ENCODE data around the gene ARMH4. TPM values are rescaled to one million over a fixed set of nuclear protein-coding genes. Genes with fewer than 3 reads are reported as not detected.

ARMH4 gene
- polyA plus RNA-seq, 3 donors, result 0.07 TPM; not detected in 2

- no peak overlapping the region for H3K4me2 ChIP-seq (replicated peaks; ENCODE audit: extremely low read depth, low read length, poor library complexity, severe bottlenecking)
- Mint-ChIP-seq H3K4me1 (no peaks in the 10 kb centered on the region), H3K27me3 (ENCODE audit: low read depth in 3 of 3) (peaks cover 0 to 1% (median 0%) of the 10 kb centered on the region in 3 donors), H3K9me3 (peaks cover 0 to 6% (median 1%) of the 10 kb centered on the region in 7 donors), H3K4me3 (no peak overlapping the region), H3K36me3 (no peaks in the 10 kb centered on the region), H3K27ac (no peak overlapping the region)
- H3K27me3 ChIP-seq (ENCODE audit: control insufficient read depth in 2 of 2, insufficient read depth in 2 of 2, low read length in 2 of 2), result no peaks in the 10 kb centered on the region
- H3K9ac ChIP-seq (ENCODE audit: insufficient read depth, low read length, poor library complexity, severe bottlenecking), result no peak overlapping the region
- H3K36me3 ChIP-seq (replicated peaks in 1 of 2; ENCODE audit: control insufficient read depth in 1 of 2, insufficient read depth in 2 of 2, low read length in 2 of 2), result no peaks in the 10 kb centered on the region
- no peaks in the 10 kb centered on the region for H3K79me2 ChIP-seq (ENCODE audit: insufficient read depth, low read length)
- no peak for TF ChIP-seq CTCF (IDR thresholded peaks at IDR 0.05)
- no peaks in the 10 kb centered on the region for H4K20me1 ChIP-seq (ENCODE audit: insufficient read depth, low read length)
- no peak overlapping the region for H3K27ac ChIP-seq (ENCODE audit: low read depth in 1 of 2, low read length in 2 of 2)
- H3K4me1 ChIP-seq (ENCODE audit: control insufficient read depth in 1 of 2, insufficient read depth in 2 of 2, low read length in 2 of 2), result no peaks in the 10 kb centered on the region
- no peak for DNase-seq
- intact Hi-C loops (cut with micrococcal nuclease), result no loop called here
- no CpG with 5 or more reads among the region's 3 CpGs for WGBS (ENCODE audit: insufficient coverage)
- H2AFZ ChIP-seq (ENCODE audit: insufficient read depth, low read depth, low read length, poor library complexity, severe bottlenecking), result no peak overlapping the region
- no peaks in the 10 kb centered on the region for H3K9me3 ChIP-seq (replicated peaks in 1 of 2; ENCODE audit: control insufficient read depth in 1 of 2, insufficient read depth in 1 of 2, low read length in 2 of 2)
- H3K4me3 ChIP-seq (replicated peaks in 1 of 3; ENCODE audit: low read depth in 2 of 3, low read length in 3 of 3), result no peak overlapping the region
Observed at GRCh38 chr14:58054100-58054499, 97.9 kb downstream of the ARMH4 start.

GRCh38 chr14:58048219-58048618, 103.8 kb downstream of the ARMH4 start:
- Mint-ChIP-seq H3K36me3 (no peaks in the 10 kb centered on the region), H3K4me3 (no peak overlapping the region), H3K4me1 (no peaks in the 10 kb centered on the region), H3K27me3 (ENCODE audit: low read depth in 3 of 3) (no peaks in the 10 kb centered on the region), H3K9me3 (peaks cover 0 to 9% (median 4%) of the 10 kb centered on the region in 7 donors), H3K27ac (no peak overlapping the region)
- Histone ChIP-seq H3K79me2 (ENCODE audit: insufficient read depth, low read length) (no peaks in the 10 kb centered on the region), H3K4me2 (replicated peaks; ENCODE audit: extremely low read depth, low read length, poor library complexity, severe bottlenecking) (no peak overlapping the region), H3K27ac (ENCODE audit: low read depth in 1 of 2, low read length in 2 of 2) (no peak overlapping the region), H4K20me1 (ENCODE audit: insufficient read depth, low read length) (no peaks in the 10 kb centered on the region), H2AFZ (ENCODE audit: insufficient read depth, low read depth, low read length, poor library complexity, severe bottlenecking) (no peak overlapping the region), H3K36me3 (replicated peaks in 1 of 2; ENCODE audit: control insufficient read depth in 1 of 2, insufficient read depth in 2 of 2, low read length in 2 of 2) (no peaks in the 10 kb centered on the region), H3K27me3 (ENCODE audit: control insufficient read depth in 2 of 2, insufficient read depth in 2 of 2, low read length in 2 of 2) (no peaks in the 10 kb centered on the region), H3K4me1 (ENCODE audit: control insufficient read depth in 1 of 2, insufficient read depth in 2 of 2, low read length in 2 of 2) (no peaks in the 10 kb centered on the region), H3K9ac (ENCODE audit: insufficient read depth, low read length, poor library complexity, severe bottlenecking) (no peak overlapping the region), H3K9me3 (replicated peaks in 1 of 2; ENCODE audit: control insufficient read depth in 1 of 2, insufficient read depth in 1 of 2, low read length in 2 of 2) (no peaks in the 10 kb centered on the region), H3K4me3 (replicated peaks in 1 of 3; ENCODE audit: low read depth in 2 of 3, low read length in 3 of 3) (no peak overlapping the region)
- no peak for TF ChIP-seq CTCF (IDR thresholded peaks at IDR 0.05)
- 77% methylated on average over 3 of the region's 5 CpGs for WGBS (ENCODE audit: insufficient coverage)
- DNase-seq, result no peak
- intact Hi-C loops (cut with micrococcal nuclease), result no loop called here

Measured in CD14-positive monocyte (primary cell).